Measurements from ENCODE around the gene SHC2. TPM values are rescaled to one million over a fixed set of nuclear protein-coding genes. Genes with fewer than 3 reads are reported as not detected.

SHC2 gene
- polyA plus RNA-seq, 1 of the 3 experiments (the other 2 are of a cell fraction): 0.64 TPM

- no peak for TF ChIP-seq PBX3 (IDR thresholded peaks at IDR 0.05)
These were observed 44.4 kb downstream of the SHC2 start (continued) for GRCh38 chr19:416416-416815.

- H3K27me3 ChIP-seq (ENCODE audit: insufficient read depth): no peaks in the 10 kb centered on the region
- H3F3A ChIP-seq (replicated peaks; ENCODE audit: insufficient read depth): no peaks in the 10 kb centered on the region
- no peak overlapping the region for H2AFZ ChIP-seq (ENCODE audit: low read depth)
- H3K9ac ChIP-seq: no peak overlapping the region
- no peak overlapping the region for H3K4me2 ChIP-seq
- no peak overlapping the region for H3K27ac ChIP-seq (ENCODE audit: low read depth in 2 of 2, low read length in 1 of 2)
- ChIA-PET CTCF (interaction anchor here (0.9 kb wide), 1 partner anchor 9 kb away, joined by 3 read pairs; no protein-coding TSS in a partner anchor), POLR2A (no interaction called here)
- no peaks in the 10 kb centered on the region for H3K36me3 ChIP-seq (replicated peaks in 1 of 2; ENCODE audit: control insufficient read depth in 1 of 2, insufficient read depth in 2 of 2, low read length in 1 of 2)
- no peaks in the 10 kb centered on the region for H3K9me2 ChIP-seq
- H4K20me1 ChIP-seq (ENCODE audit: insufficient read depth): no peaks in the 10 kb centered on the region
- no peaks in the 10 kb centered on the region for H3K9me3 ChIP-seq
- no peak overlapping the region for H3K4me3 ChIP-seq (ENCODE audit: low read depth in 2 of 2, low read length in 1 of 2)
- WGBS (ENCODE audit: low lambda C conversion rate): 89% methylated on average over 1 of the region's 1 CpG
- peaks cover 0 to 5% of the 10 kb centered on the region in 2 experiments; a peak in 1 of 4 replicates for H3K4me1 ChIP-seq (ENCODE audit: control insufficient read depth in 1 of 2, insufficient read depth in 2 of 2, low read depth in 1 of 2, low read length in 1 of 2)
- no peaks in the 10 kb centered on the region for H3K79me2 ChIP-seq (ENCODE audit: insufficient read depth)
- DNase-seq: no peak
- TF ChIP-seq FOSL2 (IDR thresholded peaks at IDR 0.05; ENCODE audit: borderline replicate concordance, low read depth): no peak
- no peak for TF ChIP-seq POLR2AphosphoS5 (IDR thresholded peaks at IDR 0.05; ENCODE audit: low read depth, low read length)
- no peak for TF ChIP-seq GABPA (IDR thresholded peaks at IDR 0.05; ENCODE audit: low read depth)
- no peak for TF ChIP-seq FOXM1 (IDR thresholded peaks at IDR 0.05; ENCODE audit: low read depth)
These were observed 45.5 kb downstream of the SHC2 start for GRCh38 chr19:415292-415691.

- Histone ChIP-seq H3K9me3 (no peaks in the 10 kb centered on the region), H3K79me2 (ENCODE audit: insufficient read depth) (no peaks in the 10 kb centered on the region), H3K27me3 (ENCODE audit: insufficient read depth) (peaks cover 8% of the 10 kb centered on the region; the same call in 1 of the 2 replicates), H3K36me3 (replicated peaks in 1 of 2; ENCODE audit: control insufficient read depth in 1 of 2, insufficient read depth in 2 of 2, low read length in 1 of 2) (no peaks in the 10 kb centered on the region), H4K20me1 (ENCODE audit: insufficient read depth) (no peaks in the 10 kb centered on the region), H3F3A (replicated peaks; ENCODE audit: insufficient read depth) (no peaks in the 10 kb centered on the region), H3K9ac (no peak overlapping the region), H3K4me3 (ENCODE audit: low read depth in 2 of 2, low read length in 1 of 2) (no peak overlapping the region), H3K4me1 (ENCODE audit: control insufficient read depth in 1 of 2, insufficient read depth in 2 of 2, low read depth in 1 of 2, low read length in 1 of 2) (peaks cover 0 to 15% of the 10 kb centered on the region in 2 experiments; a peak in 1 of 4 replicates), H3K4me2 (no peak overlapping the region), H3K9me2 (no peaks in the 10 kb centered on the region), H2AFZ (ENCODE audit: low read depth) (no peak overlapping the region), H3K27ac (ENCODE audit: low read depth in 2 of 2, low read length in 1 of 2) (no peak overlapping the region)
- WGBS (ENCODE audit: low lambda C conversion rate): 39% methylated on average over 15 of the region's 15 CpGs
- no peak for DNase-seq
- ChIA-PET POLR2A (no interaction called here), CTCF (interaction anchor here (0.9 to 2.0 kb wide), 3 partner anchors 10 to 65 kb away, joined by 3 to 5 read pairs (median 4); no protein-coding TSS in a partner anchor)
- TF ChIP-seq RAD21 (IDR thresholded peaks at IDR 0.05; ENCODE audit: low read length): no peak
- TF ChIP-seq CTCF (IDR thresholded peaks at IDR 0.05): no peak
- TF ChIP-seq RXRA (IDR thresholded peaks at IDR 0.05; ENCODE audit: borderline replicate concordance, low read depth): no peak
- TF ChIP-seq CHD2 (IDR thresholded peaks at IDR 0.05; ENCODE audit: low read length, partially characterized antibody): no peak
- no peak for TF ChIP-seq IRF3 (IDR thresholded peaks at IDR 0.05; ENCODE audit: low read depth, low read length)
These were observed 46.9 kb downstream of the SHC2 start for GRCh38 chr19:413756-414420.
